ENCODE results near the gene NFIA. TPM values are rescaled to one million over a fixed set of nuclear protein-coding genes. Genes with fewer than 3 reads are reported as not detected.
A peak's percentile ranks its signal among the peaks of the same experiment; 100 is the strongest.
"Not testable (repeated sequence)": the region's sequence is repeated elsewhere in the genome, so short reads cannot be mapped to it uniquely, and the experiment has no call there.

NFIA gene
- polyA plus RNA-seq, 3 donors: 13.9 to 17.3 (median 16.2) TPM

DNA sequence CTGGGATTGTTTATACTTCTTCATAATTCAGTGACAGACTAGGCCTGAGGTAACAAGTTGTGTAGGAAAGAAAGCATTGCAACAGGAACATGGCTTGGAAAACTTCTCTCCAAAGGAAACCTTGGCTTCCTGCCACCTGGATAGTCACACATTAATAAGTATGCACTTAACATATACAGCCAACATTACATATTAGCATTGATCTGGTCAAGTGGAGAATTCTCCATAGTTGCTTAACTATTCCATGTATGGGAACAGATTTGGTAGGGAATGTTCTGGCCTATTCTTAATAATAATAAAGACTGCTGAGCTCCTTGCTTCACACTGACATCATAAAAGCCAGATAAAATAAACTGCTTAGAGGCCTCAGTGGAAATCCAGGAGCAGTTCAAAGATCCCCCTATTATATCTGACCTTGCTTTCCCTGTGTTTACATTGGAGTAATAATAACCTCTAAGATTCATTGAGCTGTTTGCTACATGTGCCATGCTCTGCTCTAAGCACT lies 27.2 kb upstream of the NFIA start:
- DNase-seq (ENCODE audit: extremely low read depth in 1 of 11, low read depth in 9 of 11, low spot score in 4 of 11): no peak

DNA sequence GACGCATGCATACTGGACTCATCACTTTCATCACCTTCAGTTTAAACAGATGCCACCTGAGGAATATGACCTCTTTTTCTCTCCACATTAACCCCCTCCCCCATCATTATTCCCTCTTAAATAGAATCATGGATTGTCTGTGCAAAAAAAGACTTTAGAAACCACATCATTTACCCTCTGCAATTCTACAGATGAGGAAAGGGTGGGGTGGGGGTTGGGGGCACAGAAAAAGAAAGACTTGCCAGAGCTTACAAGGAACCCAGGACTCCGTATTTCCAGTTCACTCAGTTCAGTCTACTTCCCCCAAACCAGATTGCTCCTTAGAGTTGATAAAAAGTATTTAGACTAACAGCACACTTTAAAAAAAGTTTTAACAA lies 26.2 kb upstream of the NFIA start:
- DNase-seq (ENCODE audit: extremely low read depth in 1 of 11, low read depth in 9 of 11, low spot score in 4 of 11): no peak

DNA sequence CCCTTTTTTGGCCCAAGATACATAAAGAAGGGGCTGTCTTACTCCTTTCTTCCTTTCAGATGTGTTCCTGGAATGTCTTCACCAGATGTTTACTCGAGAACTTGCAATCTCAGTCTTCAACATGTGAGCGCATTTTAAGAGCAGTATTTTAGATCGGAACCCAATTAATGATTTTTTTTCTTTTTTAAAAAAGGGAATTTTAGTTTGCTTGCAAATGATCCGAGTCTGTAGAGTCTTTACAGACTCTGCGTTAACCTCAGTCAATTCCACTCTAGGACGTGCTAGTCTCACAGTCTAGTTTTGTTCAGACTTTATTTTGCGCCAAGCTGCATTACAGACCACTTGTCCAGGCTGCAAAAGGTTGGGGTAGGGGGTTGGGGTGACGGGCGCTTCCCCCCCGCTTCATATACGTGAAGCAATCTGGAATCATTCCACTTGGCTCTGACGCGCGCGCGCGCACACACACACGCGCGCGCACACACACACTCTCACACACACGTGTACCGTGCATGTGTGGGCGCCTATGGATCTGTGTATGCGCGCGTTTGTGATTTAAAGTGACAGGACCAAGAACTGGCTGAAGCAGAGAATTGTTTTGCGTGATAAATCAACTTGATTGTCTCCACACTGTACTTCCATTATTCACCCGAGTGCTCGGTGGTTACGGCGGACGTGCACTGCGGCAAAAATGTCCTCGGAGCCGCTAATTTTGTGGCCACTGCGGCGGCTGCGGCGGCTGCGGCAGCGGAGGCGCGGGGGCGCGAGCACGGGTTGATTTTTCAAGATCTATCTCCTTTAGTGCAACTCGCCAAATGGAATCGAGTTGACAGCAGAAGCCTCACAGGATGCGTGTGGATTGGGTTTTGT lies 25.6 kb upstream of the NFIA start:
- peak in 1 of 11 donors; percentile 67 for DNase-seq (ENCODE audit: extremely low read depth in 1 of 11, low read depth in 9 of 11, low spot score in 4 of 11)

DNA sequence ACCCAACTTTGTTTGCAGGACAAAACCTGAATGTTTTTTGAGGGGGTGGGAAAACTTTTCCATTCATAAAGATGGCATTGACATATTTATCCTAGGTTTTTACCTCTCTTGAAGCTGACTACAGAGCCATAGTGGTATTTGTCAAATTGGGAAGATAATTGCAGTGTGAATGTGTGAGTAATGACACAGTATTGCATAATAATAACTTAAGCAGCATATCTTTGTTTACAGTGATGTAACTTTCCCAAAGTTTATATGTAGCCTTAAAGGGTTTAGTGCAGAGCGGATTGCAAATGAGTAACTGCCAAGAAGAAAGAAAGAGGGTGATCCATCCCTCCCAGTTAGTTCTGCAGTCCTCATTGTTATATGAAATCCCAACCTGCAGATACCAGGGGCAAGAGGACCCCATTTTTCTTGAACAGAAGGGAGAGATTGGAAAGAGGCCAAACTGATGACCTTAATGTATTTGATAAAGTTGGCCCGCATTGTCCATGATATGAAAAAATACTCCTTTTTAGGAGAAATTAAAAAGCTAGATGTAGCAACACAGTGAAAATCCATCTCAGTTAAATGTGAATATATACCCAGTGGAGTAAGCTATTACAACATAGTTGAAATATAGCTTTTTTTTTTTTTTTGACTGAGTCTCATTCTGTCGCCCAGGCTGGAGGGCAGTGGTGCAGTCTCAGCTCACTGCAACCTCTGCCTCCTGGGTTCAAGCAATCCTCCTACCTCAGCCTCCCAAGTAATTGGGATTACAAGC lies 23.7 kb upstream of the NFIA start:
- no peak for DNase-seq (ENCODE audit: extremely low read depth in 1 of 11, low read depth in 9 of 11, low spot score in 4 of 11)

DNA sequence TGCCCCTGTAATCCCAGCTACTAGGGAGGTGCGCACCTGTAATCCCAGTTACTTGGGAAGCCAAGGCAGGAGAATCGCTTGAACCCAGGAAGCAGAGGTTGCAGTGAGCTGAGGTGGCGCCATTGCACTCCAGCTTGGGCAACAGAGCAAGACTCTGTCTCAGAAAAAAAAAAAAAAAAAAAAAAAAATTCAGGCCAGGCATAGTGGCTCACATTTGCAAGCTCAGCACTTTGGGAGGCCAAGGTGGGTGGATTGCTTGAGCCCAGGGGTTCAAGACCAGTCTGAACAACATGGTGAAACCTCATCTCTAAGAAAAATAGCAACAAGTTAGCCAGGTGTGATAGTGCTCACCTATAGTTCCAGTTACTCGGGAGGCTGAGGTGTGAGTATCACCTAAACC lies 20.8 kb upstream of the NFIA start:
- not testable (repeated sequence) for DNase-seq (ENCODE audit: extremely low read depth in 1 of 11, low read depth in 9 of 11, low spot score in 4 of 11)

DNA sequence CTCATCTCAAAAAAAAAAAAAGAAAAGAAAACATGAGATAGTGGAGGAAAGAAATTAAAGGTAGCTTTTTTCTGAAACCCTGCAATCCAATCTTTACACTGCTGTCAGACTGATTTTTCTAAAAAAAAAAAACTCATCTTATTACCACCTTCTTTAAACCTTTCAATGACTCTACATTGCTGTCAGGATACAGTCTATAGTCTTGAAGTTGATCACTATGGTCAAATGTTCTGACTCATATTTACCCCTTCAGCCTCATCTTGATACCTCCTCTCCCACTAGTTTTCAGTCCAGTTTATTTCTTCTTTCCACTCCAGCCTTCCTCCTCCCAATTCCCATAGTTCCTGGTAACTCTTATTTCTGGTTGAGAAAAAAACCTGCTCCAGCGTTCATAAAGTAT lies 17.7 kb upstream of the NFIA start:
- no peak for DNase-seq (ENCODE audit: extremely low read depth in 1 of 11, low read depth in 9 of 11, low spot score in 4 of 11)

DNA sequence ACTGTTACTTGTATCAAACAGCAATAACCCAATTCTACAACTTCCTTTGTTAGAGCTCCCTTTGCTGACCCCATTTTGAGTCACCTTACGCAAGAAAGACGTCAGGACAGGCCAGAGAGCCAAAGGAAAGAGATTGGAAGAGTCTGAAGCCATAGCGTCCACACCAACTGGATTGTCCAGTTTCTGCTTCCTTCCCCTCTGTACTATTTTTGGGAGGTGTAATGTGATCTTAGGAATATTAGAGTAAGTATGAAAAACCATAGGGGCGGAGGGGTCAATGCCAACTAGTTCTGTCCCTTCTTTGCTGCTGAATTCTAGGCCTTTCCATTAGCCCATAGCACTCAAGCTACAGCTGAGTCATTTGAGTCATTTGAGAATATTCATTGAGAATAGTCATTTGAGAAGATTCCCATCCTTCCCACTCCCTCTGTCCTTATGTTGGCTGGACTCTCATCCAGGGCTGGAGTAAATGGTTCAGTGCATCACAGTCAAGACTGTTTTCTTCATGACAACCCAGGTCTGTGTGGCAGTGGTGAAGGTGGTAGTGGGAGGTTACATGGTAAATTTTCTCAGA lies 14.8 kb upstream of the NFIA start:
- DNase-seq (ENCODE audit: extremely low read depth in 1 of 11, low read depth in 9 of 11, low spot score in 4 of 11): no peak

DNA sequence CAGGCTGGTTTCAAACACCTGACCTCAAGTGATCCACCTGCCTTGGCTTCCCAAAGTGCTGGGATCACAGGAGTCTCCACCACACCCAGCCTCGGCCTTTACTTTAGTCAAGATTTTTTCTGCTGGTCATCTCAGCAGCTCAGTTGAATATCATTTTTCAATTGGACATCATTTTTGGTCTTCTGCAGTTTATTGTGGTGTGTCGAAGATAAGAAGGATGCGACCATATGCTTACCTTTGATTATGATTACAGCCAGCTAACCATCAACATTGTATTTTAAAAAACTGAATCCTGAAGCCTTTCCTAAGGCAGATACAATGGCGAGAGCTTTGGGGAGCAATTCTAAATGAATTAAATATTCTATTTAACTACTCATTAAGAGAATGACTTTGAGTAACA lies 12.3 kb upstream of the NFIA start:
- DNase-seq (ENCODE audit: extremely low read depth in 1 of 11, low read depth in 9 of 11, low spot score in 4 of 11): no peak

DNA sequence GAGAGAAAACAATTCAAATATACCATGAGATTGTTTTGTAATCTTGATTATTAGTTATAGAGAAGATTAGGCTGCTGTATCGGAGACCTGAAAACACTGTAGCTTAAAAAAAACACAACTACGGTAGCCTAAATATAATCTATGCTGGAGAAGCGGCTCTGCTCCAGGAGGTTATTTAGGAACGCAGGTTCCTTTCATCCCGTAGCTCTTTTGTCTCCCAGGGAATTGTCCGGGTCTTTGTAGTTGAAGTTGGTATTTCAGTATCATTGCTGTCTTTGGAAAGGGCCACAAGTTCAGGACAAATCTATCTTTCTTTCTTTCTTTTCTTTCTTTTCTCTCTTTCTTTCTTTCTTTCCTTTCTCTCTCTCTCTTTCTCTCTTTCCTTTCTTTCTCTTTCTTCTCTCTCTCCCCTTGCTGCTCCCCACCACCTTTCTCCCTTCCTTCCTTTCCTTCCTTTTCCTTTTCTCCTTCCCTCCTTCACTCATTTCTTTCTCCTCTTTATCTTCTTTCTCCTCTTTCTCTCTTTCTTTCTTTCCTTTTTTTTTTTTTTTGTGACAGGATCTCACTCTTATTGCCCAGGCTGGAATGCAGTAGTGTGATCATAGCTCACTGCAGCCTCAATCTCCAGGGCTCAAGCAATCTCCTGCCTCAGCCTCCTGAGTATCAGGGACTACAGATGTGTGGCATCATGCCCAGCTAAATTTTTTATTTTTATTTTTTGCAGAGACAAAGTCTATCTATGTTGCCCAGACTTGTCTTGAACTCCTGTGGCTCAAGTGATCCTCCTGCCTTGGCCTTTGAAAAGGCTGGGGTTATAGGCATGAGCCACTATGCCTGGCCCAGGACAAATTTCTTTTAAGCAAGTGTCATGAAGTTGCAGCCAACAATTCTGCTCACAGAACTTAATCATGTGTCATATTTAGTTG lies 10.9 kb upstream of the NFIA start:
- DNase-seq (ENCODE audit: extremely low read depth in 1 of 11, low read depth in 9 of 11, low spot score in 4 of 11): no peak

DNA sequence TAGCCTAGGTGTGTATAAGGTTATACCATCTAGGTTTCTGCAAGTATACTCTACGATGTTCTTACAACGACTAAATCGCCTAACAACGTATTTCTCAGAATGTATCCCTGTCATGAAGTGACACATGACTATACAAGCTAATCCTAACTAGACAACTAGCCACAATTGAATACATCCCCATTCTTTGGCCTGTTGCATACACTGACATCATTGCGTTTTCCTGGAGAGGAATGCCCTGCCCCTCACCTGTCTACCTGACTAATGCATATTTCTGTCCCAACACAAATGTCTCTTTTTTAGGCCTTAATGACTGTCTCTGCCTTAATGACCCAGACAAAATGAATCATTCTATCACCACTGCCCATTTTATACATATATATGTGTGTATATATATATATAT lies 8.5 kb upstream of the NFIA start:
- no peak for DNase-seq (ENCODE audit: extremely low read depth in 1 of 11, low read depth in 9 of 11, low spot score in 4 of 11)

DNA sequence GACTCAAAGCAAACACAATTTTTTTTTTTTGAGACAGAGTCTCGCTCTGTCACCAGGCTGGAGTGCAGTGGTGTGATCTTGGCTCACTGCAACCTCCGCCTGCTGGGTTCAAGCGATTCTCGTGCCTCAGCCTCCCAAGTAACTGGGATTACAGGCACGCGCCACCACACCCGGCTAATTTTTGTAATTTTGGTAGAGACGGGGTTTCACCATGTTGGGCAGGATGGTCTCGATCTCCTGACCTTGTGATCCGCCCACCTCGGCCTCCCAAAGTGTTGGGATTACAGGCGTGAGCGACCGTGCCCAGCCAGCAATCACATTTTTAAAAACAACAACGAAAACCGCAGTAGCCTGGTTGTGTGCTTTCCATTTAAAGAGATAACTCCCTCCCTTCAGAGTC lies 6.5 kb upstream of the NFIA start:
- DNase-seq (ENCODE audit: extremely low read depth in 1 of 11, low read depth in 9 of 11, low spot score in 4 of 11): not testable (repeated sequence)

DNA sequence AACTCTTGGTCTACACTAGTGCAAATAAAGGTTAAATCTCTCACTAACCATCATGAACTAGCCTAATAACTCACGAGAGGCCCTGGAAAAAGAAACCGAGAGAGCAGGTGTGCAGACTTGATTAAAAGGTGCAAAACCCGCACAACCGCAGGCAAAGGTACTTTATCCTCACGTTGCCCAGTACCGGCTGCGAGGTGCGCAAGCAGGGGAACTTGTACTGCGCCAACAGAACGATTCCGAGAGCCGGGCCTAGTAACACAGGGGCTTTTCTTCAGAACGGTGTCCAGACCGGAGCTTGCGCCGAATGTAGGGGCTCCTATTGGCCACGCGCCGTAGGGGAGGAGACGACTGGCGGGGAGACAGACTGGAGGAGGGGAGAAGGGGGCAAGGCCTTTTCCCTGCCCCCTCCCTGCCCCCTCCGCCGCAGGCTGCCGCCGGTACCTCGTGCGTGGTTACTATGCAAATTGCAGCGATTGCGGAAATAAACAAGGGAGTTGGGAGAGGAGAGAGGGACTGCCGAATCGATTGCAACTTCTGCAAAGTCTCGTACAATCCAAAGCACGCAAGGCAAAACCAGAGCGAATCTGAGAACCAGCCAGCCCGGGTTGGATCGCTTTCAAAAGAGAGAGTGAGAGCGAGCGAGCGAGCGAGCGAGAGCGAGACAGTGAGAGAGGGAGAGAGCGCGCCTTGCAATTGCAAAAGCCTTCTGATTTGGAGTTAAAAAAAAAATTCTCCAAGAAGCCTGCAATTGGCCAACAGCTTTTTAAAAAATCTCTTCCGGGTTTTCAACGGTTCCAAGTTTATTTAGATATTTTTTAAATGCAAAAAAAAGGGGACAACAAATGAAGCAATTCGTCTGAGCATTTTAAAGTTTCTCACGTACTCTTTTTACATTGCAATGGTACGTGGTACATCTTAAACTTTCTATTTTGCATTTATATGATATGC lies 5.4 kb upstream of the NFIA start:
- peak in 9 of 11 donors; percentile 74 to 91 (median 84) for DNase-seq (ENCODE audit: extremely low read depth in 1 of 11, low read depth in 9 of 11, low spot score in 4 of 11)

DNA sequence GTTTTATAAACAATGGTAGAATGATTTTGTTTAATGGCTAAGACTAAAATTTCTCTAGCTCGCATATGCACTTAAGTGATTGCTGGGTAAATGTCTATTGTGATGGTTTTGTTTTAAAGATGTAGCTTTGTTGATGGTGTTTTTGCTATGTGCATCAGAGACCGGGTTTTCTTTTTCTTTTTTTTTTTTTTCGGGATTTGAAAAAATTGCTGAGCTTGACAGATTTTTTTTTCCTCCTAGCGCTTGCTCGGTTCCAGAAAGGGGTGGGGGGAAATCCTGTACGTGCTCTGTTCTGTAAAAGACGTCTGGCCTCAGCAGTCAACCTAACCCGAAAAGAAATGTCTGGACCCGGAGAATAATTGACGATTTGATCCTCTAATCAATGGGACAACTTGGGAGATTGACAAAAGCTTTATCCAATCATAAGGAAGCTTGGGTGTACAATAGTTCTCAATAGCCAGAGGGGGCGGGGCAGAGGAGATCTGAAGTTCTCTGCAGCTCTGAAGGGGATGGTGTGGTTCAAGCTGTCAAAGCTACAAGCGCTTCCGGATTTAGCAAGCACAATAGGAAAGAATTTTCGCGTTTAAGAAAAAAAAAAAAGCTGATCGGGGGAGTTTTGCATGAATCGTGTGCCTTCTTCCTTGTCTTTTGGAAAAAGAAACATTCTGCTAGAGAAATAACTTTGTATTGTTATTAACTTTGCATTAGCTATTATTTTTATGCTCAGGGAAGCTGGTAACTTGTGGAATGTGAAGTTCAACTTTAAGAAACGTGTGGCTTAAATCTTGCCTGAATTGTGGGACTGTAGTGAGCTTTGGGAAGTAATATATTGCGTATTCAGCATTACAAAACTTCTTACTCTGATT lies 4.5 kb upstream of the NFIA start:
- DNase-seq (ENCODE audit: extremely low read depth in 1 of 11, low read depth in 9 of 11, low spot score in 4 of 11): peak; percentile 89 to 100 (median 97)

DNA sequence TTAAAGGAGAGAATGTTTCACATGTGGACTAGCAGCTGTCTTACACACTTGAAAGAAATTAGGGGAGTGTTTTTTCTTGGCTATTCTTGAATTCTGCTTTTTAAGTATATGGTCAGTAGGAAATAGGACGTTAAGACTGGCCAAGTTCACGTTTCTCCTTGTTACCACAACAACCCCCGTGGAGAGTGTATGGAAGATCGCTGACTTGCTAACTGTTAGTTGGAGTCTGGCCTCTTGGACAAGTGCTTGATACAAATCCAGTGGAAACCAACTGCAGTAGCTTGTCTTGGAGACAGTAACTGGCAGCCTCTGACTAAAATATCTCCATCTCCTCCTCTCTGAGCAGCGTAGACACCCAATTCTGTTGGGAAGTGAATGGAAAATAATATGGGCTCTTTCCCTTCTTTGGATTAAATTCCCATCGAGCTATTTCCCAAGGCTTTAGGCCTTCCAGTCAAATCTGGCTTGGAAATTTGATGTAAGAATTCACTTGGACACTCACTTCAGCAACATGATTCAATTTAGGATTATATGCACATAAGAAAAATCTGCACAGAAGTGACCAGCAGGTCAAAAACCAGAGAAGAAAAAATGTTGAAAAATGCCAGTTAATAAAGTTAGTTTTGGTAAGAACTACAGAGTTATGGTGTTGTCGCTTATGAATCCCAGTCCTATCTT lies 3.6 kb upstream of the NFIA start:
- DNase-seq (ENCODE audit: extremely low read depth in 1 of 11, low read depth in 9 of 11, low spot score in 4 of 11): no peak

DNA sequence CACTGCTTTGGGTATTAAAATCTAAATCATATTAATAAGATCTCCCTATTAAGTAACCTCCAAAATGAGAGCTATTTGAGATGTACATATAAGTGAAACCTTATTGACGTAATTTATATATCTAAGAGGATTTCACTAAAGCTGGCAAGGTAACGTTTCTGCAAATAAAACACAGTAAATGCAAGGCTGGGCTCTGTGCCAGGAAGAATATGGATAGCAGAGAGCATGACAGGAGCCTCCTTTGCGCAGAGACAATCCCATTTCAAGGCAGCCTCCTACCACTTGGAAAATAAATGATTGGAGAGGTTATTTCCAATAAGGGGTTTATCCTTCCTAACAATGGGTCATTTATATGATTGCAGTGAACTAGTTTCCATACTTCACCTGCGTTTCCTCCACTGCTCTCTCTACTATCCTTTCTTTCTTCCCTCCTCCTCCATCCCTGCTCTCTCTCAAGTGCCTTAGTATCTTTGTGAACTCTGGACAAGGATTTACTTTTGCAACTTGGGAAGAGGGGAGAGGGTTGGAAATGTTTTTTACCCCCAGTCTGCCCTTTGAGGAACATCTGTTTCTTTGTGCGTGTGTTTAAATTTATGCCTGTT lies 3.0 kb upstream of the NFIA start:
- DNase-seq (ENCODE audit: extremely low read depth in 1 of 11, low read depth in 9 of 11, low spot score in 4 of 11): no peak

DNA sequence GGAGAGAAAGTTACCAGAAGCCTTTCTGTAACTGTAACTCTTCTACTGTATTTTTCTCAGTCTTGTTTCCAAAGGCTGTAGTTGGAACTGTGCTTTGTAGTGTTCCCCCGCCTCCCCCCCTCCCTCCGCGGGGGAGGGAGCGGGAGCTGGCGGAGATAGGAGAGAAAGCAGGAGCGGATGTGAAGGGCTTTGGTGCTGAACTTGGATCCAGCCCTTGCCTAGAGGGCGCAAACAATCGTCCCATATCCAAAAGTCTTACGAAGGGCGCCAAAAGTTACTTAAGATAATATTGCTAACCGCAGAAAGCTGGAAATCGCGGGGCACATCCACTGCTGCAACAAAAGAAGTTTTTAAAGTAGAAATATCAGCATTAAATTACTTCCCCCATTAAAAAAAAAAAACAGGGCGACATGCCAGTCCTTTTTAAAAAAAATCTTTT lies 2.4 kb upstream of the NFIA start:
- peak in 5 of 11 donors; percentile 74 to 86 (median 78) for DNase-seq (ENCODE audit: extremely low read depth in 1 of 11, low read depth in 9 of 11, low spot score in 4 of 11)

Data from renal cortex interstitium (tissue), 11 donors.